ENCODE data around the gene ADAMTSL2.

- TF ChIP-seq REST (IDR thresholded peaks at IDR 0.05; ENCODE audit: low read depth) (no peak), CEBPB (IDR thresholded peaks at IDR 0.05) (no peak)
Measured at GRCh38 chr9:133563291-133563796, 28.8 kb downstream of the ADAMTSL2 start.
